T-cell (primary cell): ENCODE data around the gene DLG5. TPM values are rescaled to one million over a fixed set of nuclear protein-coding genes. Genes with fewer than 3 reads are reported as not detected.

Experiments used
- ATAC-seq, 4 experiments: fragments of 200-7000 bp in 3 of 4; fragments of 150-1000 bp in 1 of 4; cut with Tn5 transposase; replicated peaks in 1 of 4; 1 replicate in 3 of 4; 2 replicates in 1 of 4; pipeline ENCODE4 v1.10.0; 2021; ENCODE audit warnings: moderate library complexity in 3 of 4, mild to moderate bottlenecking in 2 of 4, moderate number of reproducible peaks in 1 of 4
- CTCF ChIA-PET, 2 donors: fragments of 300-600 bp; sonication (Branson Sonifier 250); formaldehyde crosslinking; loops; one replicate each; lab custom pipeline; 2022; ENCODE audit warnings: antibody characterized with exemption in 2 of 2; lab: Charles Lee
- POLR2A ChIA-PET, 2 donors: fragments of 300-600 bp; sonication (Branson Sonifier 250); formaldehyde crosslinking; loops; one replicate each; lab custom pipeline; 2022; ENCODE audit warnings: antibody characterized with exemption in 2 of 2; lab: Charles Lee
- DNase-seq, 35 experiments: peaks; one replicate each; pipeline versions ENCODE4 v3.0.0 to v3.0.0-alpha.2; 2013 to 2023
- H3K27ac ChIP-seq: one replicate; pipeline ENCODE4 v1.5.1; 2013; ENCODE audit warnings: low read length
- H3K27me3 ChIP-seq, 2 experiments: replicated peaks in 1 of 2; 1 replicate in 1 of 2; 2 replicates in 1 of 2; pipeline versions ENCODE4 v1.6.1 to v1.7.0; 2013; ENCODE audit warnings: low read length in 1 of 2, mixed read lengths in 1 of 2; ENCODE audit not compliant: control insufficient read depth in 2 of 2, insufficient read depth in 2 of 2; ENCODE audit errors: extremely low read depth in 1 of 2
- H3K36me3 ChIP-seq, 2 donors: 1 replicate in 1 of 2; 2 replicates in 1 of 2; pipeline versions ENCODE4 v1.6.1 to v1.7.0; 2013; ENCODE audit warnings: low read length in 1 of 2; ENCODE audit not compliant: control insufficient read depth in 2 of 2, insufficient read depth in 1 of 2; ENCODE audit errors: extremely low read depth in 1 of 2
- H3K4me1 ChIP-seq, 2 experiments: 1 replicate in 1 of 2; 2 replicates in 1 of 2; pipeline versions ENCODE4 v1.6.1 to v1.7.0; 2013; ENCODE audit warnings: low read length in 2 of 2, mixed read lengths in 1 of 2; ENCODE audit not compliant: insufficient read depth in 2 of 2, control insufficient read depth in 1 of 2; ENCODE audit errors: extremely low read depth in 1 of 2
- H3K4me3 ChIP-seq, 2 donors: 1 replicate in 1 of 2; 2 replicates in 1 of 2; pipeline versions ENCODE4 v1.5.1 to v1.7.0; 2013; ENCODE audit warnings: mild to moderate bottlenecking in 2 of 2, low read length in 1 of 2, moderate library complexity in 1 of 2; ENCODE audit not compliant: control insufficient read depth in 1 of 2; ENCODE audit errors: extremely low read depth in 1 of 2
- H3K9me3 ChIP-seq: 2 replicates; pipeline ENCODE4 v1.7.0; 2013
- H3K27ac Mint-ChIP-seq, 2 donors: one replicate each; pipeline ENCODE4 v1.8.0; 2020 to 2021; ENCODE audit warnings: mild to moderate bottlenecking in 2 of 2, mixed read lengths in 2 of 2
- H3K27me3 Mint-ChIP-seq, 2 donors: one replicate each; pipeline ENCODE4 v1.8.0; 2021 to 2022; ENCODE audit warnings: mixed read lengths in 2 of 2
- H3K36me3 Mint-ChIP-seq: one replicate; pipeline ENCODE4 v1.8.0; 2021; ENCODE audit warnings: mixed read lengths
- H3K4me1 Mint-ChIP-seq, 3 donors: one replicate each; pipeline ENCODE4 v1.8.0; 2020 to 2022; ENCODE audit warnings: mixed read lengths in 3 of 3, mild to moderate bottlenecking in 1 of 3
- H3K4me3 Mint-ChIP-seq, 3 donors: one replicate each; pipeline ENCODE4 v1.8.0; 2020 to 2022; ENCODE audit warnings: mild to moderate bottlenecking in 3 of 3, mixed read lengths in 3 of 3, moderate library complexity in 3 of 3
- H3K9me3 Mint-ChIP-seq, 3 donors: one replicate each; pipeline ENCODE4 v1.8.0; 2020 to 2022; ENCODE audit warnings: mixed read lengths in 3 of 3
- WGBS: methylation state at CpG from one replicate; pipeline ENCODE4 v1.1.5; 2013; ENCODE audit warnings: missing lambda C conversion rate; ENCODE audit not compliant: insufficient coverage; 5-methylcytosine and 5-hydroxymethylcytosine counted together
- total RNA-seq, 35 experiments: library from RNA in 6 of 35; stranded (reverse) in 6 of 35; fragments of 120-200 nt in 1 of 35; gene quantifications; one replicate each; pipeline versions ENCODE4 v1.2.1 to v1.2.4 and lab custom pipeline; 2013 to 2026

The DLG5 gene
- total RNA-seq, 5 donors from 2014 or later (not counting 1 experiment from before 2014, with no cell fraction given), result 1.3 to 12.8 (median 3.5) TPM

- Histone ChIP-seq H3K36me3 (no peaks in the 10 kb centered on the region), H3K4me3 (no peak overlapping the region), H3K4me1 (no peaks in the 10 kb centered on the region), H3K27me3 (no peaks in the 10 kb centered on the region), H3K9me3 (no peaks in the 10 kb centered on the region), H3K27ac (no peak overlapping the region)
- CTCF ChIA-PET, result no interaction called here
- Mint-ChIP-seq H3K27ac (no peak overlapping the region), H3K9me3 (no peaks in the 10 kb centered on the region), H3K4me1 (no peaks in the 10 kb centered on the region), H3K36me3 (no peaks in the 10 kb centered on the region), H3K27me3 (no peaks in the 10 kb centered on the region), H3K4me3 (no peak overlapping the region)
- ATAC-seq (no peak), DNase-seq (no peak)
- 92% methylated on average over 5 of the region's 5 CpGs for WGBS
- POLR2A ChIA-PET, result no interaction called here
Measured at GRCh38 chr10:77855404-77856155, 71.0 kb downstream of the DLG5 start.

GRCh38 chr10:77854115-77854514, 72.4 kb downstream of the DLG5 start:
- Histone ChIP-seq H3K4me1 (no peaks in the 10 kb centered on the region), H3K27ac (no peak overlapping the region), H3K9me3 (no peaks in the 10 kb centered on the region), H3K27me3 (no peaks in the 10 kb centered on the region), H3K4me3 (no peak overlapping the region), H3K36me3 (no peaks in the 10 kb centered on the region)
- H3K27me3 Mint-ChIP-seq, result no peaks in the 10 kb centered on the region
- ChIA-PET CTCF (no interaction called here), POLR2A (no interaction called here)
- 91% methylated on average over 6 of the region's 6 CpGs for WGBS
- H3K36me3 Mint-ChIP-seq, result no peaks in the 10 kb centered on the region
- no peaks in the 10 kb centered on the region for H3K9me3 Mint-ChIP-seq
- no peaks in the 10 kb centered on the region for H3K4me1 Mint-ChIP-seq
- DNase-seq (no peak), ATAC-seq (no peak)
- no peak overlapping the region for H3K27ac Mint-ChIP-seq
- no peak overlapping the region for H3K4me3 Mint-ChIP-seq

- no peak for ATAC-seq
- H3K36me3 ChIP-seq, result no peaks in the 10 kb centered on the region
- no peaks in the 10 kb centered on the region for H3K27me3 ChIP-seq
- no peak for DNase-seq
- no peak overlapping the region for H3K27ac ChIP-seq
- 96% methylated on average over 14 of the region's 16 CpGs for WGBS
- no peak overlapping the region for H3K27ac Mint-ChIP-seq
- H3K4me3 Mint-ChIP-seq, result no peak overlapping the region
- no peaks in the 10 kb centered on the region for H3K4me1 Mint-ChIP-seq
- H3K9me3 Mint-ChIP-seq, result no peaks in the 10 kb centered on the region
- no peaks in the 10 kb centered on the region for H3K9me3 ChIP-seq
- H3K4me1 ChIP-seq, result no peaks in the 10 kb centered on the region
- H3K36me3 Mint-ChIP-seq, result no peaks in the 10 kb centered on the region
- no peak overlapping the region for H3K4me3 ChIP-seq
- ChIA-PET POLR2A (no interaction called here), CTCF (no interaction called here)
- no peaks in the 10 kb centered on the region for H3K27me3 Mint-ChIP-seq
Measured at GRCh38 chr10:77853256-77853655, 73.3 kb downstream of the DLG5 start.

GRCh38 chr10:77850620-77851231, 75.8 kb downstream of the DLG5 start:
- Mint-ChIP-seq H3K4me1 (peaks cover 0 to 2% (median 2%) of the 10 kb centered on the region in 3 donors), H3K36me3 (no peaks in the 10 kb centered on the region), H3K9me3 (no peaks in the 10 kb centered on the region), H3K27ac (no peak overlapping the region), H3K27me3 (no peaks in the 10 kb centered on the region), H3K4me3 (no peak overlapping the region)
- no peaks in the 10 kb centered on the region for H3K9me3 ChIP-seq
- no peak for ATAC-seq
- H3K4me1 ChIP-seq, result peaks cover 0 to 5% of the 10 kb centered on the region in 2 experiments
- DNase-seq, result no peak
- no peak overlapping the region for H3K4me3 ChIP-seq
- no peaks in the 10 kb centered on the region for H3K36me3 ChIP-seq
- CTCF ChIA-PET, result no interaction called here
- POLR2A ChIA-PET, result no interaction called here
- 92% methylated on average over 13 of the region's 17 CpGs for whole genome bisulfite sequencing
- peaks cover 0 to 2% of the 10 kb centered on the region in 2 experiments for H3K27me3 ChIP-seq
- no peak overlapping the region for H3K27ac ChIP-seq

GRCh38 chr10:77849039-77849664, 77.4 kb downstream of the DLG5 start:
- Histone ChIP-seq H3K27me3 (peaks cover 0 to 2% of the 10 kb centered on the region in 2 experiments), H3K27ac (no peak overlapping the region), H3K4me3 (no peak overlapping the region), H3K9me3 (no peaks in the 10 kb centered on the region), H3K36me3 (no peaks in the 10 kb centered on the region), H3K4me1 (peaks cover 5 to 6% of the 10 kb centered on the region in 2 experiments)
- Mint-ChIP-seq H3K4me3 (no peak overlapping the region), H3K9me3 (no peaks in the 10 kb centered on the region), H3K27me3 (peaks cover 0 to 2% of the 10 kb centered on the region in 2 donors), H3K36me3 (no peaks in the 10 kb centered on the region), H3K27ac (no peak overlapping the region), H3K4me1 (peaks cover 0 to 4% (median 2%) of the 10 kb centered on the region in 3 donors)
- 78% methylated on average over 9 of the region's 12 CpGs for WGBS
- CTCF ChIA-PET, result no interaction called here
- DNase-seq, result no peak
- POLR2A ChIA-PET, result no interaction called here
- no peak for ATAC-seq

- H3K36me3 ChIP-seq, result peaks cover 0 to 3% of the 10 kb centered on the region in 2 donors
- DNase-seq (peak in 34 of 35 experiments; percentile 17 to 75 (median 46)), ATAC-seq (peak; percentile 49 to 70 (median 61))
- no peaks in the 10 kb centered on the region for H3K9me3 Mint-ChIP-seq
- ChIA-PET POLR2A (interaction anchor here in 1 of 2 donors (0.6 kb wide), 1 partner anchor 30 kb away, joined by 4 read pairs; no protein-coding TSS in a partner anchor), CTCF (interaction anchor here in 1 of 2 donors (0.6 to 1.4 kb wide), 4 partner anchors 10 to 81 kb away, joined by 3 to 4 read pairs (median 4); no protein-coding TSS in a partner anchor)
- peaks cover 0 to 4% (median 2%) of the 10 kb centered on the region in 3 donors for H3K4me1 Mint-ChIP-seq
- no peak overlapping the region for H3K4me3 Mint-ChIP-seq
- 50% methylated on average over 19 of the region's 21 CpGs for WGBS
- H3K27ac ChIP-seq, result no peak overlapping the region
- H3K36me3 Mint-ChIP-seq, result no peaks in the 10 kb centered on the region
- H3K9me3 ChIP-seq, result no peaks in the 10 kb centered on the region
- peaks cover 0 to 2% of the 10 kb centered on the region in 2 donors for H3K27me3 Mint-ChIP-seq
- no peak overlapping the region for H3K4me3 ChIP-seq
- peaks cover 5 to 6% of the 10 kb centered on the region in 2 experiments for H3K4me1 ChIP-seq
- no peak overlapping the region for H3K27ac Mint-ChIP-seq
- H3K27me3 ChIP-seq, result peaks cover 0 to 2% of the 10 kb centered on the region in 2 experiments
Measured at GRCh38 chr10:77846718-77847311, 79.7 kb downstream of the DLG5 start.
